NCI-H2107 treated with DMSO at 0.1 percent for 48 hours (cell line): ENCODE results near the gene TNS1.
"Not testable (repeated sequence)": the region's sequence is repeated elsewhere in the genome, so short reads cannot be mapped to it uniquely, and the experiment has no call there.

Source experiments
- DNase-seq: peaks from one replicate; lab custom pipeline; 2025; ENCODE audit not compliant: unreplicated experiment; lab: John Stamatoyannopoulos, UW

TNS1 gene

DNA sequence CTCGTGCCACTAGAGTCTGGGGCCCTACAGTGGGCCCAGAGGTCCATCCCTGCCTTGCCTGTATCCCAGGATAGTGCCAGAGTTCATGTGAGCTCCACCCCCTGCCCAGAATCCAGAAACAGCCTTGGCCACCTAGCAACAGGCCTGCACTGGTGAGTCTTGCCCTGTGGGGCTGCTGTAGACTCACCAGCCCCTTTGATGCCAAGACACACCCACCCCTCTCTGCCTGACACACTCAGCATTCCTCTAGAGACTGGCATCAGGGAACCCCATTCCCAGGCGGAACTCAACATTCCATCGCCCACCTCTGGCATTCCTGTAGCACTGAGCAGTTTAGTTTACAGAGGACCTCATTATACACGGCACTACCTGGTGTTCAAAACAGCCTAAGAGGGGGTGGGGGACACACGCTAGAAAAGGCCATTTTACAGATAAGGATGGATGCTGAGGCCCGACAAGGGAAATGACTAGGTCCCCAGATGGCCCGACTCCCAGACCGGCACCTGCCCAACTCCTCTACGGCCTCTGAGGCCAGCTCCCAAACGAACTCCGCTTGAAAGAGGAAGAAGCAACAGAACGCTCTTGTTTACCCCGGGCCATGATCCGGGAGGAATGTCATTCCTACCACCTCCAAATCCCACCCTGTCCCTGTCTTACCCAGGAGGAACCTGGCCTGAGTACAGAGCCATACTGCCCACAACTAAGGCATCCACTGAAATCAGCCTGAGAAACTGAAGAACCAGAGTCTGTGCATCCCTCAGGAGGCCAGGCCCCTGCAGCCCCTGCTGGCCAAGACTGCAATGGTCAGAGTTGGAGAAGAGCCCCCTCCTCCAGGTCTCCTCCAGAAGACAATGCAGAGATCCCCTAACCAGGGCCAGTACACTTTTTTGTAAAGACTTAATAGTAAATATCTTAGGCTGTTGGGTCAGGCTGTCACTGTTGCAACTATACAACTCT lies 180.2 kb downstream of the TNS1 start:
- DNase-seq = no peak

- DNase-seq = no peak
These were observed 181.2 kb downstream of the TNS1 start for GRCh38 chr2:217821536-217822147.

DNA sequence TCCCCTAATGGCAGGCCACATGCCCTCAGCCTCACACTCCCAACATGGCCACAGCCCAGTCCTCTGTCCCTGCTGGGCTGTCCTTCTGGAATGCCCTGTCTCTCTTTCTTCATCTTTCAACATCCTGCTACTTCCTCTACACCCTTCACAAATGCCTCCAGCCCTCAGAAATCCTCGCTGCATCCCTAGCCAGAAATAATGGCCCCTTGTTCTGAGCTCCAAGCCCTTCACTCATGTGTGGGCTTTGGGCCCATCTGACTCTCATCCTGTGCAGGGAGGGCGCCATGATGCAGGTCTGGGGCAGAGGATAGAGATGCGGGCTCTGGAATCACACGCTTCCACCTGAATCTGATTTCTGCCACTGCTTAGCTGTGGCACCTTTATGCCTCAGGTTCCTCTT lies 181.9 kb downstream of the TNS1 start:
- no peak for DNase-seq

- no peak for DNase-seq
These were observed 182.5 kb downstream of the TNS1 start for GRCh38 chr2:217820091-217820819.

DNA sequence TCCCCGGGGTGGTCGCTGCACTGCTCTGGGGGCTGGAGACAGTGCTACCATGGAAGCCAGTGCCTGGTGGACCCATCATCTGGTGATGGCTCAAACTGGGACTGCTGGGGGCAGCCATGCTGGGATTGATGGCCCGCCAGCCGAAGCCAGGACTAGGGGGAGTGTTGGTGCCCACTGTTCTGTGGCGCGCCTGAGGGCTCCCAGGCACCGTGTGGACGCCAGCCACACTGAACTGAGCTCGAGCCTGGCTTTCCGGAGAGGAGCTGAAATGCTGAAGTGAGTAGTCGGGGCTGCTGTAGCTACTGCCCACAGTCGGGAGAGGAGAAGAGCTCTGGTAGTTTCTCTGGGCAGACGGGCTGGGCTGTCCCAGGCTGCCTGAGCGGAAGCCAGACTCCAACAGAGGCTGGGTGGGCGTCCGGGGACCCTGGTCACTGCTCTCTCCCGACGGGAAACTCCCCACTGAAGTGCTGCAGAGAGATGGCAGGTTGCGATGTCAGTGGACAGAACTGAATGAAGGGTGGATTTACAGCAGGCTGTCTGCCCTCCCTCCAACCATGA lies 184.4 kb downstream of the TNS1 start:
- no peak for DNase-seq

DNA sequence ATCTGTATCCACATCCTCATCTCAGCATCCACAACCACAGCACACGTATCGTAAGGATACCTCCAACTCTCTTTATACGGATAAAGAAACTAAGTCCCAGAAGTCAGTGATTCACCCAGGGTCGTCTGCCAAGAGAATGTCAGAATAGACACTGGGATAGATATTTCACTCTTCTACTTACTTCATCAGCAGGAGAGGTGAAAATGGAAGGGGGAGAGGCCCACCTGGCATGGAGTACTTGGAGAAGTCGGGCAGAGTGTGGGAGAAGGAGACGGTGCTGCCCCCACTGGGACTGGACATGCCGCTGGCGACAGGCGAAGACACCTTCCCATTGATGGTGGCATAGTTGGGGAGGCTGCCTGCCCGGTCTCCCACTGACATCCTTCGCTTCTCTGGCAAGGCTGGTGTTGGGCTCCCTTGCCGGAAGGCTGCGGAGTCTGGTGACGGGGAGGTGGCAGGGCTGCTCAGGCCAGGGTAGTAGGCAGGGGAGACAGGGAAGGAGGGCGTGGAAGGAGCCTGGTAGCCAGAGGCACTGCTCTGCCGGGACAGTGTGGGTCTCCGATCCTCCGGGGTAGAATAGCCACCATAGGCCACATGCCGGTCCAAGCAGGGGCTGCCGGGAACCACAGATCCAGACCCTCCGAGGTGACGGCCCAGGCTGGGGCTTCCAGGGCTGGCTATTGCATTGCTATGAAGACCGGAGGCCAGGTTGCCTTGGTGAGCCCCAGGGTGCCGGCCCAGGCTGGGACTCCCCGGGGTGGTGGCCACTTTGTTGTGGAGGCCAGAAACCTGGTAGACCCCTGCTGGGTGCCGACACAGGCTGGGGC lies 185.1 kb downstream of the TNS1 start:
- DNase-seq = no peak

DNA sequence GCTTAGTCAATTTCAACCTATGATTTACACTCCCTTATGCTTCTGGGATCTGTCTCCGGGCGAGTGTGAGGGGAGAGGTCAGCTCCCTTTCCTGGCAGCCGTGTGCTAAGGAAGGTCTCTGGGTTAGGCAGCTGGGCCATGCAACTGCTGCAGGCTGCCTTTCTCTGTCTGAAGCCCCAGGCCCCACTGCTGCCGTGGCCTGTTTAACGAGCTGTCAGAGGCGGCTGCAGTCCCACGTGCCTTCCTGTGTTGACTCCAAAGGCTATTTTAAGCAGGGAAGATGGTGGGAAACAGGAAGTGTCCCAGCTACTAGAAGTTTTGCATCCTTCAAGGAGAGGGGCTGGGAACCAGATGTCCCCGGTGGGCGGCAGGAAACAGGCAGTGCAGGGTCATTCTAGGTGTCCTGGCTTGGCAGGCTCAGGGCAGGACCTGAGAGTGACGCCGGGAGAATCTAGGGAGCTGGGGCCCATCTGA lies 186.4 kb downstream of the TNS1 start:
- DNase-seq = no peak

DNA sequence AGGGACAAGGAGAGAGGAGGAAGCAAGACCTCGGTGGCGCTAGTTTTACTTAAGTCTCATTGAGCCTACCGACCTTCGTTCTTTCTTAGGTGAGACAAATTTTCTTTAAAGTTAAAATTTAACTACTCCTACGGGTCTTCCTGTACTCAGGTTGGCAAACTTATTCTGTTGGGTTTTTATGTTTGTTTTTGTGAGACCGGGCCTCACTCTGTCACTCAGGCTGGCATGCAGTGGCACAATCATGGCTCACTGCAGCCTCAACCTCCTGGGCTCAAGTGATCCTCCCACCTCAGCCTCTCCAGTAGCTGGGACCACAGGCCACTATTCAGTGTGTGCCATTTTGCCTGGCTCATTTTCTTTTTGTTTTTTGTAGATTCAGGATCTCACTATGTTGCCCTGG lies 189.0 kb downstream of the TNS1 start:
- DNase-seq = no peak

DNA sequence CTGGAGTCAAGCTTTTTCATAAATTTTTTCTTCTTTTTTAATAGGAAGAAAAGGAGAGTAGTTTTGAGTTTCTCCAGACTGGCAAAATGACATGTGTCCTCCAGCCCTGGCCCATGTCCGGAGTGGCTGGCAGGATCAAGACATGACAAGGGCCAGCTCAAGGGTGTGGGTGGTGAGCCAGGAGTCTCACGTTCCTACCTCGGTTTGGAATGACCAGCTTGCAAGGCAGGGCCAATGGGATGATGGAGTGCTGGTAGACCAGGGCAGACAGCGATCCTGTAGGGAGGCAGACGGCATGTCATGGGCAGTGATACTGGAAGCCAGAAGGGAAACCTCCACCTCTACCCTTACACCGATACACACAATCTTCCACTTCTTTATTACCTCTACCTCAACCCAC lies 190.6 kb downstream of the TNS1 start:
- no peak for DNase-seq

DNA sequence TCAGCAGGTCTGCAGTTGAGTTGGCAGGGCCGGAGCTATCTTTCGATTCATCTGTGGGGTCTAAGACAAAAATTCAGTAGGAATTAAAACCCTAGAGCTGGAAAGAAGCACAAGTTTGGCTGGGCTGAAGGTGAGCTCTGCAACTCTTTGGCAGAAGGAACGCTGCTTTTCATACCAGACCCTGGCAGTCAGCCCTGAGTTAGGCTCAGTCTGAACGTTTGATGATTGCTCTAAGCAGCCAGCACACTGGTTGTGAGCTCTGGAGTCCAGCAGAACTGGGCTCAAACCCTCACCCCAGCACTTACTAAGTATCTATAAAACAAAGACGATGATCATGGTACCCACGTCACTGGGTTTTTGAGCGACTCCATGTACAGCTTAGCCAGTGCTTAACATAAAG lies 192.5 kb downstream of the TNS1 start:
- no peak for DNase-seq

DNA sequence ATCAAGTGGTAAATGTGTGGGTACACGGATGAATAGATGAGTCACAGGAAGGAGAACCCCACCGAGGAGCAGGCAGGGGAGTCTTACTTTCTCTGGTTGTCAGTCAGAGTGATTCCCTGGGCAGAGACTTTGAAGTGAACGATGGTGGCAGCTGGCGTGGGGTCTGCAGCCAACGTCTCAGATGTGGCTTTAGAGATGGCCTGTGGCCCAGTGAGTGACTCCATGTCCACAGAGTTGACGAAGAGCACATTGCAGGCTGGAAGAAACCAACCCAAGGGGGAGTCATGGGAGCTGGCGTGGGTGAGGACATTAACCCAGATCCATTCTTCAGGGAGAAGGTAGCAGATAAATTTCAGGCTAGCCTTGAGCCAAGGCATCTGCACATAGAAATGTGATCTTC lies 193.1 kb downstream of the TNS1 start:
- no peak for DNase-seq

DNA sequence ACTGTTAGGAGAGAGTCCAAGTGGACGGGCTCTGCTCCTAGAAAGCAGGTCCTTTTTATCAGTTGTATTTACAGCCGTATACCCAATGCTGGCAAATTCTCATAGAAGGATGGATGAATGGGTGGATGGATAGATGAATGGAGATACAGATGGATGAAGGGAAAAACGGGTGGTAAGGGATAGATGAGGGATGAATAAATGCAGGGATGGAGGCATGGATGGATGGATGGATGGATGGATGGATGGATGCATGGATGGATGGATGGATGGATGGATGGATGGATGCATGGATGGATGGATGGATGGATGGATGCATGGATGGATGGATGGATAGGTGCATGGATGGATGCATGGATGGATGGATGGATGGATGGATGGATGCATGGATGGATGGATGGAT lies 193.8 kb downstream of the TNS1 start:
- DNase-seq = not testable (repeated sequence)

- no peak for DNase-seq
These were observed 194.5 kb downstream of the TNS1 start for GRCh38 chr2:217808326-217808725.

DNA sequence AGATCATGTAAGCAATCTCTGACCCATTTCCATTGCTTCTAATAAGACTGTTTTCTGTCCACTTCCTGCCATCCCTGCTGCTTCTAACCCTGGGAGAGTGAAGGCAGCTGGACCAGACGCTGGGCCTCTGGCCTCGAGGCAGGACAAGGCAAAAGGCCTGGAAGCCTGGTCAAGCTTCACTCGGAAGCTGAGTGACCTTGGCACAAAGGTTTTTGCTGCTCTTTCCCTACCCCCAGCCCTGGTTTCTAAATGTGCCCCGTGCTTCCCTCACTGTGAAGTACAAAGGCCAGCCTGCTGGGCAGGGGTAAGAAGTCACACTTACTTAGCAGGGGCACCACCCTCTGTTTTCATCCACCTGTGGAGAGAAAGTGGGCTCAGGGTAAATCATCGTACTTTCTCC lies 195.0 kb downstream of the TNS1 start:
- no peak for DNase-seq

GRCh38 chr2:217807025-217807424 lies 195.8 kb downstream of the TNS1 start:
- DNase-seq = no peak

DNA sequence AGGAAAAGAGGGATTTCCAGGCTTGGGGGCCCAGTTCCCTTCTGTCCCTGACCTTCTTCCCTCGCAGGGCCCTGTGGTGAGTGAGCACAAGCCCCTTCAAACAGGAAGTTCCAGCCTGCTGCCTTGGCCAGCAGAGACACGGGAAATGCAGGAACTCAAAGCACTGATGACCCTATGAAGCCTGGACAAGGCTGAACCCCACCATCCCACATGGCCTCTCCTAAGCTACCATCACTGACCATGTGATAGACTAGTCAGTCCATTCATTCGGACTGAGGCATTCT lies 196.4 kb downstream of the TNS1 start:
- DNase-seq = no peak

- DNase-seq = no peak
These were observed 196.9 kb downstream of the TNS1 start for GRCh38 chr2:217805668-217806481.

DNA sequence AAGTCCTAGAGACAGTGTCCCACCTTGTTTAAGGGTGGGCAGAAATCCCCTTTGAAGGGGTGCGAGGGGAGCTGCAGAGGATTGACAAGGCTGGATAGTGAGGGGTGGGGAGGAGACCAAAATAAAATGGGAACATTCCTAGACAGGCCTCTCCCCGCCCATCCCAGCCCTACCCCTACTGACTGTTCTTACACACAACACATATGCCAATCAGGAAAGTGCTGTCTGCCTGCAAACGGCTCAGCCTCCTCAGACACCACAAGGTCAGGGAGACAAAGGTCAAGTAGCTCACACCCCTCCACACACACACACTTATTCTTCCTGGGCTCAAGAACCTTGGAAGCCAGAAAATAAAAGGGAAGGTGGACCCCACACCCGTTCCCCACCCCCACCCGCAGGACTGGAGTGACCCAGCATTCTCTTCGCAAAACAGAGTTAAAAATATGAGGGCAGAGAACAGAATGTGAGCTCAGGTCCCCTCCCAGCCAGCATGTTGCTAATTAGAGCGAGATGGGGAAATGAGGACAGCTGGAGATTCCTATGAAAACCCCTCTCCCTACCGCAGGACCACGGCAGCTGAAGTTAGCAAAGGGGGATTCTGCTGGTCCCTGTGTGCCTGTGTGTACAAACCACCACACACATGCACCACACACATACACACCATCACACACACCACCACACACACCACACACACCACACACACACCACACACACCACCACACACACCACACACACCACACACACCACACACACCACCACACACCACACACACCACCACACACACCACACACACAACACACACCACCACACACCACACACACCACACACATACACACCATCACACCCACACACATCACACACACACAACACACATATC lies 197.8 kb downstream of the TNS1 start:
- DNase-seq = no peak

GRCh38 chr2:217804338-217804737 lies 198.5 kb downstream of the TNS1 start:
- DNase-seq = no peak
